Neural progenitor cell (in vitro differentiated cells): ENCODE results near the gene KLHL36.

Source experiments
- CTCF ChIP-seq: fragments of 200-600 bp; sonication (generic); IDR thresholded peaks from 2 replicates; pipeline ENCODE4 v1.5.1; 2017; ENCODE audit warnings: antibody characterized with exemption, mild to moderate bottlenecking
- EZH2 ChIP-seq: fragments of 200-600 bp; sonication (generic); IDR thresholded peaks from 2 replicates; pipeline ENCODE4 v1.6.1; 2017; ENCODE audit warnings: antibody characterized with exemption, mild to moderate bottlenecking, moderate library complexity

GRCh38 chr16:84654998-84655397 lies 6.7 kb downstream of the KLHL36 start:
- TF ChIP-seq CTCF (no peak), EZH2 (no peak)
